LNCAP (cell line): ENCODE results near the gene TPST1.

Experiments
- CTCF ChIP-seq: fragments of 450-650 bp; IDR thresholded peaks from 2 replicates; pipeline ENCODE4 v1.5.1; 2017; ENCODE audit warnings: mild to moderate bottlenecking

TPST1 gene

GRCh38 chr7:66333443-66333842 lies 128.3 kb downstream of the TPST1 start:
- TF ChIP-seq CTCF: no peak

GRCh38 chr7:66335318-66335717 lies 130.2 kb downstream of the TPST1 start:
- no peak for TF ChIP-seq CTCF

- TF ChIP-seq CTCF: no peak
Measured at GRCh38 chr7:66336760-66337159, 131.6 kb downstream of the TPST1 start.

GRCh38 chr7:66339141-66339540 lies 134.0 kb downstream of the TPST1 start:
- no peak for TF ChIP-seq CTCF

- TF ChIP-seq CTCF: no peak
Measured at GRCh38 chr7:66344166-66344565, 139.0 kb downstream of the TPST1 start.

GRCh38 chr7:66348531-66348930 lies 143.4 kb downstream of the TPST1 start:
- TF ChIP-seq CTCF: no peak

GRCh38 chr7:66348959-66349358 lies 143.8 kb downstream of the TPST1 start:
- no peak for TF ChIP-seq CTCF

- TF ChIP-seq CTCF: no peak; the same call in 1 of the 2 replicates
Measured at GRCh38 chr7:66352071-66352470, 146.9 kb downstream of the TPST1 start.
